Stimulated activated CD8-positive, alpha-beta memory T cell treated with anti-CD3 and anti-CD28 coated beads, Interleukin-4, amount 100 ng/mL, for 48 hours (primary cell): ENCODE measurements around the gene UBE2E2.

Source experiments
- DNase-seq: peaks from one replicate; pipeline ENCODE4 v3.0.0-alpha.2; 2020

The UBE2E2 gene

DNA sequence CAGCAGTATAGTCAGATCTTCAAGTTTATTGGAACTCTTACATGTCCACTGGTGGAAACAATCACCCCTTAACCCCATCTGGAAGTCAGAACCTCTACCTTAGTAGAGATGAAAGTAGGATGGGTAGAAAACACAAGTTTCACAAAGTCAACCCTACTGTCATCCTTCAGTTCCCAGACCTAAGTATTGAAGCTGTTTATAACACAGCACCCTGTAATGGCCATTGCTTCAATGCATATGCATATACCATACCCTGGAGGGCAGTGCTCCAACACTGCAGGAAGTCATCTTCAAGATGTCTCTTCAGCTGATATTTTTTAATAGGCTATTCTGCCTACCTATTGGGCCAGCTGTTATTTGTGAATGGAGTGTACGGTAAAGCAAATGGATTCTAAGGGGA, 241.3 kb downstream of the UBE2E2 start:
- no peak for DNase-seq

DNA sequence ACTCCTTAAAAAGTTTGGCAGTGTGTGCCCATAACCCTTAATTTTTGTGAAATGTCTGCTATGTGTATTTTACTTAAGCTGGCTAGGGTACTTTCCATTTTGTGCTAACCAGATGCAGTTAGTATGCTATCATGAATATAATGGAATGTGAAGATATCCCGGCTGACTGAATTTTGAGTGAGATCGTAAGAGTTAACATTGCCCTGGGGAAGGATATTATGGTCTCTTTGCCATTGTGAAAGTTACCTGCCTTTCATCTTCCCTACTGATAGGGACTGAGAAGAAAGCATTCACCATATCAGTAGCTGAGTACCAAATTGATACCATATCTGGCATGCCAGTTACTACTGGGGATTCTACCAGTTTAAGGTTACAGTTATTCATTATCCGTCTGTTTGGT, 243.2 kb downstream of the UBE2E2 start:
- no peak for DNase-seq

DNA sequence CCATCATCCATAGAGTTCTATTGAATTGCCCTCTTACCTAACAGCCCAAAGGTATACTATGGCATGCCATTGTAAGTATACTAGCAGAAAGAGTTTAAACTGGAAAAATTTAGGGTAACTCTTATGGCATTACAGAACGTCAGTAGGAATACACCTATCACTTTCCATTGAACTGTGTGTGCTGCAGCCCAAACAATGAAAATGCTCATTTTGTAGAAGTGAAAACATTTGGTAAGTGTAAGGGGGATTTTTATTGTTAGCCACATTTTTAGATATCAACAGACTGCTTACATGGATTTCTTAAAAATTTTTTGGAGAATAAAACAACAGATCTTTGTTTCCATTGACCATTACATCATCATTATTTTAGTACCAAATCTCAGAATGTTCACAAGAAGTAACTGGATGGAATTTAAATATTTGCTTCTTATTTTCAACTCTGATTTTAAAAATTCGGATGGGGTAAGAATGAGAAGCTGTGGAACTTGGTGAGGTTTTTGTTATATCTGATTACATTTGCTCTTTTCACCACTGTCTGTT, 245.9 kb downstream of the UBE2E2 start:
- DNase-seq, result no peak

DNA sequence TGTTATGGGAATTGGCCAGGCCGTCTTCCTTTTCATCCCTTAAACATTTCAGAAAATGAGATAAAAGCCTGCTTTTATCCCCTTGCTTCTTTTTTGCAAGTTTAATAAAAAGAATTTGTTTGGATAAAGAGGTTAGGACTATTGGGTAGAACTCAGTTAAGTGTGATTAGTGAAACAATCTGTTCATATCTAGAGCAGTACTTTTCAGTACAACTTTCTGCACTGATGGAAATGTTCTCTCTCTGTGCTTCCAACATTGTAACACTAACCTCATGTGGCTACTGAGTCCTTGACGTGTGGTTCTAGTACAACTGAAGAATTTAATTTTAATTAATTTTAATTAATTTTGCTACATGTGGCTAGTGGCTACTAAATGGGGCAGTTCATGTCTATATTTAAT, 246.9 kb downstream of the UBE2E2 start:
- no peak for DNase-seq

DNA sequence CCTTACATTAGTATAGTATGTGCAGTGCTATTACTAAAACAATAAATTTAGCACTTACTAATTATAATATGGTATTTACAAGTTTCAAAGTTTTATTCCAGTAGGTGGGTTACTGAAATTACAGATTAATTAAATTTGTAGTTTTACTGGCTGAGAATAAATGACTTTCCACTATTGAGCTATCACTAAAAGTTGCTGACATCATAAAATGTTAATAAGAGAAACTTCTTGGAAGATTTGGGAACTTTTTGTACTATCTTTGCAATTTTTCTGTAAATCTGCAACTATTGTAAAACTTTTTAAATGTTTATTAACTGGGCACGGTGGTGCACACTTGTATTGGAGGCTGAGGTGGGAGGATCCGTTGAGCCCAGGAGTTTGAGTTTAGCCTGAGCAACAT, 247.7 kb downstream of the UBE2E2 start:
- DNase-seq, result no peak

DNA sequence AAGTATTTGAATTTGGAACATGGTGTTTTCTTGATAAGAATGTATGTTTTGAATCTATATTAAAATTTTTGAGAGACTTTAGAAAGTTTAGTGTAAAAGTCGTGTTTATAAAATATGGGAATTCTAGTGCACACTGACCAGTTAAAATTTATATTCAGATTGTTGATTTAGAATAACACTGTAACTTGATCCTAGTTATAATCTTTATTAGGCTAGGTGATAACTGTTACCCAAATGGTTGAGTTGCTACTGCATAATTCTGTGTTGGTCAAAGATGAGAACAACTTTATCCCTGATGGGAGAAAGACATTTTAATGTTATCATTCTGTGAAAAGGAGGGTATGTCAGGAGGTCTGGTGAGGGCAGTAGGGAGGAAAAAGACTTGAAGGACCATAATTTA, 249.3 kb downstream of the UBE2E2 start:
- no peak for DNase-seq

DNA sequence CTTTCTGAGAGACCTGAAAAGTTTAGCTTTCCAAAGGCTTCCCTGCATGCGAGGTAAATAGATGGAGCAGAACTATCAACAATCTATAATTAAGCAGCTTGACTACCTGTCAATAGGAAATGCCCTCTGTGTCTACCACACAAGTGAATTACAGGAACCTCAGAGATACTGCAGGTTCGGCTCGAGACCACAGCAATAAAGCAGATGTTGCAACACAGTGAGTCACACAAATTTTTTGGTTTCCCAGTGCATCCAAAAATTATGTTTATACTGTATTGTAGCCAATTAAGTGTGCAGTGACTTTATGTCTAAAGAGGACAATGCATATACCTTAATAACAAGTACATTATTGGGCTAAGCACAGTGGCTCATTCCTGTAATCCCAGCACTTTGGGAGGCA, 252.0 kb downstream of the UBE2E2 start:
- DNase-seq, result no peak

DNA sequence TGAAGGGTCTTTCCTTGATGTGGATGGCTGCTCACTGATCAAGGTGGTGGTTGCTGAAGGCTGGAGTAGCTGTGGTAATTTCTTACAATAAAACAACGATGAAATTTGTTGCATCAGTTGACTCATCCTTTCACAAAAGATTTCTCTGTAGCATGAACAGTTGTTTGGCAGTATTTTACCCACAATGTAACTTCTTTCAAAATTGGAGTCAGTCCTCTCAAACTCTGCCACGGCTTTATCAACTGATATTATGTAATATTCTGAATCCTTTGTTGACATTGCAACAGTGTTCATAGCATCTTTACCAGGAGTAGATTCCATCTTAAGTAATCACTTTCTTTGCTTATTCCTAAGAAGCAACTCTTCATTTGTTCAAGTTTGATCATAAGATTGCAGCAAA, 252.6 kb downstream of the UBE2E2 start:
- no peak for DNase-seq

DNA sequence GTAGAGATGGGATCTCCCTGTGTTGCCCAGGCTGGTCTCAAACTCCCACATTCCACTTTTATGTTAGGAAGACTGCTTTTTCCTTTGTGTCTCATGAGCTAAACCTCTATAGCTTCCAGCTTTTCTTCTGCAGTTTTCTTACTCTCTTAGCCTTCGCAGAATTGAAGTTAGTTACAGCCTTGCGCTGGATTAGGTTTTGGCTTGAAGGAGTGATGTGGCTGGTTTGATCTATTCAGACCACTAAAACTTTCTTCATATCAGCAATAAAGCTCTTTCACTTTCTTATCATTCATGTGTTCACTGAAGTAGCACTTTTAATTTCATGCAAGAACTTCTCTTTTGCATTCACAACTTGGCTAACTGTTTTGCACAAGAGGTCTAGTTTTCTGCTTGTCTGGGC, 254.6 kb downstream of the UBE2E2 start:
- no peak for DNase-seq

DNA sequence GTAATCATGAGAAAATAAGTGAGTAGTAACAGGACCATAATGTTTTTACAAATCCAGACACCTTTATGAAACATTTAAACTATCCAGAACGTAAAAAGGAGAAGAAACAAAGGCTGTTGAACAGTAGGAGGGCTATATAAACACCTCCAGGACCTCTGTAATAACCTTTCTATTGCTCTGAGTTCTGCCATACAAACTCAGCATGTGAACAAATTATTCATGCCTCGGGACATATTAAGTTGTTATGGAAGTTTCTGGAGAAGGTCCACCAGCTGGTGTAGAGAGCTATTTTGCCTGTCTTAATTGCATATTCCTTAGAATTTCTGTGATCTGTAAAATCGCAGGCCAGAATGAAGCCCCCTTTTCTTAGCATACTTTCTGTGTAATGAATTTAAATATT, 256.3 kb downstream of the UBE2E2 start:
- no peak for DNase-seq

DNA sequence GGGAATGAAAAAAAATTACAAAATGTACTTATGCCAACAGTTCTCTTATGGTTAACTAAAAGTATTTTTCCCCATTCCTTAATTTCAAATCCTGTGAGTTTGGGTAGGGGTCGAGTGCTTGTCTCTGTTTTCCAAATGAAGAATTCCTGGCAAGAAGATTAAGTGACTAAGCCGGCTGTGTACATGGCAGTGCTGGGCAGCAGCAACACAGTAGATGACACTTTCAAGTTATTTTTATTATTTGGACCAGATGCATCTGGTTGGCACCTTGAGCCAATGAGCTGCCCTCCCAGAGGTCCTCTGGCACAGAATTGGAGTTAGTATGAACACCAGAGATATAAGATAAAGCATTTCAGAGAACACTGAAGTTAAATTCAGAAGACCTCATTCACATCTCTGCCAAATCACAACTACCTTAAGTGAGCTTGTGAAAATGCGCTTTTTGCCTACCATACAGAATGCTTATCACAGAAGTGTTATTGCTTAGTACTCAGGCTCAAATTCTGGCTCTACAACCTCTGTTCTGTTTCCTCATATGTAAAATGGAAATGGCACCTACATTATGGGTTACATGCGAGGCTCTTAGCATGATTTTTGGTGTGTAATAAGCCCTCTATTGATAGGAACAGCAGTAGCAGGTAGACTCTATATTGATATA, 256.9 kb downstream of the UBE2E2 start:
- no peak for DNase-seq

DNA sequence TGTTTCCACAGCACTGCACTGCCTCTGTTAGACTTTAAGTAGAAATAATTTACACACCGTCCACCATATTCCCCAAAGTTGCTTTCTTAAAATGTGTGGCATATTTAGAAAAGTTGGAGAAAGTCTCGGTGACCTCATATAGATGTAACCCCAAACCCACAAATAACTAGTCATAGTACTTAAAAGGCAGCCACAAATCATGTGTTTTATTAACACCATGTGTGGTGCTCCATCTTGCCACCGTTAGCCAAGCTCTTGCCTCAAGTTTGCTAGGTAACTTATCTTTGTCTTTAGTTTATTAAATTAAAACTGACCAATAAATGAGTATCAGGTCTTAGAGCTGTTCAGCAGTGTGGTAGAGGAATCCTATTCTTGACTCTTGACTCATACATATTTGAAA, 257.9 kb downstream of the UBE2E2 start:
- no peak for DNase-seq

DNA sequence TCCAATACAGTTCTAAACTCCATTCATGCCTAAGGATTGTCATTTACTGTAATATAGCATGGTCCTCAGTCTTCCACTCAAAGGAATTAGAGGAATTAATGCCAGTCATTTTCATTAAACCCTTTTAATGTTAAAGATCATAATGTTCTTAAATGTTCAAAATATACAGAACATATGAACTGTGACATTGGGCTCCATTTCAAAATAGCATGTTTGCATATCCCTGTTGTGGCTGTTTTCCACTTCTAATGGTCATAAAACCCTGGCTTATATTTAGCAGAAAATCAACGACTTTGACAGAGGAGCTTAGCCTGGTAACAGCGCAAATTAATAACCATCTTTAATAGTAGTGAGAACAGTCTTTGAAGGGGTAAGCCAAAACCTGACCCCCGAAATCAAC, 260.7 kb downstream of the UBE2E2 start:
- no peak for DNase-seq

DNA sequence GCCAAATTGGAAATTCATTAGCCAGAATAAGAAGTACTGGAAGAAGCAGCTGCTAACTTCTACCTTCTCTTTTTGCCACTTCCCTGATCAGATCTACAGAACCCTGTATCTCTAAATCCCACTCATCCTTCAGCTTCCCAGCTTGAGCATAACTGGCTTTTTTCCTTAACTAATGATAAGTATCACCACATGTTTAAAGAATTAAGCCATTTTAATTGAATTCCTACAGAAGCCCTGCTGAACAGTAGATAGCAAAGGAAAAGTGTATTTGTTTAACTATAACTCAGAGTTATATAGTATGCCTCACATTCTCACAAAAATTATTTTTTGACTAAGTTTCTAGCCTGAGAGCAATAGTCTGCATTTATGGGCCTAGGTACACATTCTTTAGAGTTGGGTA, 262.4 kb downstream of the UBE2E2 start:
- DNase-seq, result no peak

DNA sequence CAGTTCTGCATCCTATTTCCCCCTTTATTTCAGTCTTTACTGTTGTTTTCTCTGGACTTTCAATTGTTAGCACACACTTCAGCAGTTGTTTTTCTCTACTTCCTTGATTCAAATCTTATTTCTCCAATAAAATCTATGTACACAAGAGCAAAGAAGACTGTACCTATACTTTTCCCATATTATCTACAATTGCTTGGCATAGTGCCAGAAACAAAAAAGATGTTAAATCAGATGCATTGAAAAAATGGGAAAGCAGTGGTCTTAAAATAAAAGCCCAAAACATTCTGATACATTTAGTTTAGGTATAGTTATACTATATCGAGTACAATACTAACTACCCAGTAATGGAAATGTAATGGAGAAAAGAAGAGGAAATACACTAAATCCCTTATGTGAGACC, 265.1 kb downstream of the UBE2E2 start:
- no peak for DNase-seq

DNA sequence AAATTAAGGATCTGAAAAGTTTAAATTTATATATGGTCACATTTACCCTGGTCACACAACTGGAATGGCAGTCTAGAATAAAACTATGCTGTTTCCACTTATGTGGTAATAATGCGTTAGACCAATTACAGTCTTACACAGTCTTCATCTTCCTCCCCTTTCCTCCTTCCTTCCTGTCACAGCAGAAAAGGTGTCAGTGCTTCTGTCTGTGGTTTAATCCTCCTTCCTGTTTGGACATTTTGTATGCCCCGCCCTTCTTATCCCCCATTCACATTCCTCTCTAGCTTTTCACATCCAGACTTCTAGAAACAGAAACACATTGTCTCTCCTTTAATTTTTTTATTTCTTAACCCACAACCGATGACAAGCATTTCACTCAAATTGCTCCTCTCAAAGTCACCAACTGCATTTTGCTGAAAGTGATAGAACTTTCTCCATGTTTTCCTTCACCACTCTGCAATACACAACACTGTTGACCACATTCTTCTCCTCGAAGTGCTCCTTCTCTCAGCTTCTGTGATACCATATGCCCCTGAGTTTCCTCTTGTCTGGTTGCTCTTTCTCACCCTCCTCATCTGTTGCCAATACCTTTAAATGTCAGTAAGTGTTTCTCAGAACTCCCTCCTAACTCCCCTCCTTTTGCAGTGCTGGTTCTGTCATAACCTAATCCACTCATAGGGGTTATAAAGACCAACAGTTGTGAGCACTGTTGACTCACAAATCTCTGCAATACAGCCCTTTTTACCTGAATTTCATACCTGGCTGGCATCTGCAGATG, 271.6 kb downstream of the UBE2E2 start:
- no peak for DNase-seq

DNA sequence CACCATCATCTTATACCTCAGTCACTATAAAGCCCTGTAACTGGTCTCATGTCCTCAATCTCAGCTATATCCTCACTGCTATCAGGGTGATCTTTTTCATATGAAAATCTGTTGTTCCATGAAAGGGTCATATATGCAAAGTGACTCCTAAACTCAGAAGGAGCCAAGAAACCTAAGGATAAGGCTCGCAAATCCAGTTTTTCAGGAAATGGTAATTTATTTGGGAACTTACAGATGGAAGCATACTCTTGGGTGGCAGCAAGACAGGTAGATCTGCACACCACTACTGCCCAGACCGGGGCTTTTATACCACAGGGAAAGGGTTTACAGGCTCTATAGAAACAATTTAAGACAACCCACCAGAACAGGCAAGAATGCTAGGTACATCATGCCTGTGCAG, 272.3 kb downstream of the UBE2E2 start:
- DNase-seq, result no peak

DNA sequence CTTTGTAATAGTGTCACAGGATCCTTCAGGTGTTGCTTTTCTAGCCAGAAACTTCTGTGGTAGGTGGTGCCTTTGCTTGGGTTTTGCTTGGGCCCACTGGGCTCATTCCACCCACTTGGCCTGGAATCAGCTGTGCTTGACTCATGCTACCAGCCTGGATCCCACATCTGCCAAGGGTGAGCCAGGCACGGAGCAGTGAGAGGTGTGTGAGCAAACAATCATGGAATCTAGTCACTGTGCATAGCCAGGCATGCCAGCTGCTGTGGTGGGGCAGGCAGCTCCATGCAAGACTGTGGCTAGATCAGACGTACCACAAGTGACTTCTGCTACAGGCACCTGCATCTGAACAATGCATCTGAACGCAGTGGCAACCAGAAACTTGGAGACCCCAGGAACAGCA, 275.9 kb downstream of the UBE2E2 start:
- no peak for DNase-seq

DNA sequence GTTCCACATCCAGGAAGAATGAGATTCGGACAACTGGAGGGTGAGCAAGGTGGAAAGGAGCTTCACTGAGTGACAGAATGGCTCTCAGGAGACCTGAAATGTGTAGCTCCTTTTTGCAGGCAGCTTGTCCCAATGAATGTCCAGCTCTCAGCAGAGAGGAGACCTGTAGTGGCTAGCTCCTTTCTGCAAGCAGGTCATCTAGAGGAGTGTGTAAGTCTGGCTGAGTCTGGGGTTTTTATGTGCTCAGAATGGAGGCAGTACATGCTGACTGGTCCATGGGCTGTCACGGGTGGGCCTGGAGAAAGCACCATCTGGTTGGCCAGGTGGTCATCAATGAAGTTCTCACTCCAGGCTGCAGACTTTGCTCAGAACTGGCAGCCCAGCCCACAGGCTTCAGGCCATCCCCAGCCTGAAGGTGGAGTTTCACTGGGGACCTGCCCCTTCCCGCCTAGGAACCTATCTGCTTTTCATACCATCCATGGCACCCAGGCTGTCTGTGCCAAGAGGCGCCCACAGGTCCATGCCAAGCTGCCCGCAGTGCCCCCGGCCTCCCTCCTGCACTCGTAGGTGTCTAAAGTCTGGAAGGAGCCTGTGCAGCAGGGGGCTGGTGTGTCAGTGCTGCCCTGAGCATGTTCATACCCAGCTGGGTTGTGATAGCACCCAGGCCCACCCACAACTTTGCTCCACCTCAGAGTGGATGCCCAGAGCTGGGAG, 276.6 kb downstream of the UBE2E2 start:
- no peak for DNase-seq

DNA sequence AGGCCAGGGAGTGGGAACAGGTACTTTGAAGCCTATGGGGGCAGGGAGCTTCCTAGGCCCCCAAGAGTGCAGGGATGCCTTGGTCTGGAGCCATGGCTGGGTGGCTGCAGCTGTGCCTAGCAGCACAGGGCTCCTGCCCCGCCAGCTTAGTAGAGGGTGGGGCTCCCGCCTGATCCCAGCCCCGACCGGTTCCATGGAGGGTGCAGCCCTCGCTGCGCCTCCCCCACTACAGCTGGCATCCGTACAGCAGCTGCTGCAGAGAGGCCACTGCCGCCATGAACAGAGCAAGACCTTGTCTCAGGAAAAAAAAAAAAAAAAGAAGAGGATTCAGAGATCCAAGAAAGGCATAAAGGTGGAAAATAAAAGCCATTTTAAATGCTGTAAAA, 277.2 kb downstream of the UBE2E2 start:
- DNase-seq, result no peak

DNA sequence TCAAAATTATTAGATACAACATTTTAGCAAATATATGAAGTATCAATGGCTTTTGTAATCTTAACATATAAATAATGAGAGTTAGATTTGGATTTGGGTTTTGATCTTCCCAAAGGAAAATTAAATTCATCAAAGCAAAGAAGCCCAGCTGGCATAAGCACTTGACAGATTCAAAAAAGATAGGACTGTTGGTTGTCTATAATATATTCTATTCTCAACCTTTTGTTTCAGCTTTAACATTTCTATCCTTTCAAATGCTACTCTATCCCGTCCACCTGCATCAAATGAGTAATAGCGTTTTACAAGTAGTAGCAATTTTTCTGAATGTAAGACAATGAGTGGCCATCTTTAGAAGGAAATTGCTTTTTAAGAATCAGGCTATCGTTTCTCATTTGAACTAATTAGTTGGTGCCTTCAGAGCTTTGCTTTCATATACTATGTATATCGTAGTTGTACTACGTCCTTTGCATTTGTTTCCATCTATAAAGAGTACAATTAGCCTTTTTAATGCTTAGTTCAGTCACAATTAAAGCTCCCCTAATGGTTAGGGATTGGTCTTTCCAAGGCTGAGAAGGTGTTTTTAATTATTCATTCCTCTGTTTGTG, 278.0 kb downstream of the UBE2E2 start:
- no peak for DNase-seq

DNA sequence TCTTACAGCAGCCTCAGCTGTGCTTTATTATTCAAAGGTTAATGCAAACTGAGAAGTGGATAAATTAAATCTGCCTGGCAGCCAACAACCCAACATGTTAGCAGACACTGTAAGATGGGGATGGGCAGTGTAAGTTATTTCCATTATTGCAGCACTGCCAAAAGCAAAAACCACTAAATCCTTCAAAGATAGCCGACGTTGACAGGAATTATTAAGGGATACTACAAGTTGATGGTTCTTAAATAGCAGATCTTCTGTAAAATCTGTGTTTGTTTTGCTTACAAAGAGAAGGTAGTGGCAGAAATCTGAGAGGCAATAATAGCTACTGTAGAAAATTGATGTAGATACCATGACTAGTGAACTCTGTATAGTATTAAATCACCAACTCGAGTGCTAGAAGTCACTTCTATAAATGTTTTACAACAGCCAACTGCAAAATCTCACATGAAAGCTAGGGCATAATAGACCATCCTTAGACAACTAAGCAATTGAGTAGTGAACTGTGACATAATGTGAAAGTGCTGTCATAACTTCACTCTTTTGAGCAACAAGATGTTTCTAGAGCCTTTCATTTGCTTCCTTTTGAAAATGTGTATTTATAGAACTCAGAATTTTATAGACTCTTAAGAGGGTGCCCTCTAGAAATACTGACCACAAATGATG, 278.6 kb downstream of the UBE2E2 start:
- no peak for DNase-seq

DNA sequence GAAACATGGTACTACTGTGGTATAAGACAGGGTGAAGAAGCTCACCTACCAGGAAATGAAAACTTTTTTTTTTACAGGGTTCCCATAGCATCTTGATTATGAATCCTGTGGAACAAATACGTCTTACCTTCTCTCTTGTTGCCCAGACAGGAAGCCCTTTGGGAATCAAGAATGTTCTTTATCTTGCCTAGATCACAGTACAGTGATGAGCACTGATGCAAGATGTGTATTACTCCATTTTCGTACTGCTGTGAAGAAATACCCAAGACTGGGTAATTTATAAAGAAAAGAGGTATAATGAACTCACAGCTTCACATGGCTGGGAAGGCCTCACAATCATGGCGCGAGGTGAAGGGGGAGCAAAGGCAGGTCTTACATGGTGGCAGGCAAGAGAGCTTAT, 281.3 kb downstream of the UBE2E2 start:
- no peak for DNase-seq
